AG09309 (cell line): Measurements from ENCODE around the gene EPS15.

Experiments
- DNase-seq: peaks from one replicate; pipeline ENCODE4 v3.0.0-alpha.2; 2010; ENCODE audit warnings: low read depth
- H3K4me3 ChIP-seq: 2 replicates; pipeline ENCODE4 v1.5.1; 2011; ENCODE audit warnings: mild to moderate bottlenecking, low read depth, low read length, moderate library complexity; ENCODE audit not compliant: control insufficient read depth
- CTCF ChIP-seq: IDR thresholded peaks from 2 replicates; pipeline ENCODE4 v1.5.1; 2011; ENCODE audit warnings: mild to moderate bottlenecking, low read depth, low read length, inconsistent platforms; ENCODE audit not compliant: insufficient read depth, control insufficient read depth; ENCODE audit errors: missing control alignments

Gene EPS15

GRCh38 chr1:51494138-51494830 lies 24.8 kb downstream of the EPS15 start:
- no peak overlapping the region for H3K4me3 ChIP-seq
- no peak for DNase-seq
- TF ChIP-seq CTCF = no peak

GRCh38 chr1:51491166-51491981 lies 27.7 kb downstream of the EPS15 start:
- TF ChIP-seq CTCF = no peak
- no peak overlapping the region for H3K4me3 ChIP-seq
- no peak for DNase-seq

GRCh38 chr1:51489472-51489871 lies 29.6 kb downstream of the EPS15 start:
- TF ChIP-seq CTCF = no peak
- DNase-seq = no peak
- no peak overlapping the region for H3K4me3 ChIP-seq

- no peak for DNase-seq
- no peak overlapping the region for H3K4me3 ChIP-seq
- TF ChIP-seq CTCF = no peak
Measured at GRCh38 chr1:51488372-51489050, 30.6 kb downstream of the EPS15 start.

- TF ChIP-seq CTCF = no peak
- DNase-seq = no peak
Measured at GRCh38 chr1:51487628-51488027, 31.4 kb downstream of the EPS15 start.

GRCh38 chr1:51484591-51484990 lies 34.5 kb downstream of the EPS15 start:
- no peak for TF ChIP-seq CTCF
- H3K4me3 ChIP-seq = no peak overlapping the region
- peak; percentile 18 for DNase-seq

More at GRCh38 chr1:51487628-51488027, 31.4 kb downstream of the EPS15 start:
- H3K4me3 ChIP-seq = no peak overlapping the region
